ENCODE data around the gene DARS2. TPM values are rescaled to one million over a fixed set of nuclear protein-coding genes. Genes with fewer than 3 reads are reported as not detected.

The DARS2 gene
- total RNA-seq, 1 experiment from 2014 or later: 34.6 TPM

DNA sequence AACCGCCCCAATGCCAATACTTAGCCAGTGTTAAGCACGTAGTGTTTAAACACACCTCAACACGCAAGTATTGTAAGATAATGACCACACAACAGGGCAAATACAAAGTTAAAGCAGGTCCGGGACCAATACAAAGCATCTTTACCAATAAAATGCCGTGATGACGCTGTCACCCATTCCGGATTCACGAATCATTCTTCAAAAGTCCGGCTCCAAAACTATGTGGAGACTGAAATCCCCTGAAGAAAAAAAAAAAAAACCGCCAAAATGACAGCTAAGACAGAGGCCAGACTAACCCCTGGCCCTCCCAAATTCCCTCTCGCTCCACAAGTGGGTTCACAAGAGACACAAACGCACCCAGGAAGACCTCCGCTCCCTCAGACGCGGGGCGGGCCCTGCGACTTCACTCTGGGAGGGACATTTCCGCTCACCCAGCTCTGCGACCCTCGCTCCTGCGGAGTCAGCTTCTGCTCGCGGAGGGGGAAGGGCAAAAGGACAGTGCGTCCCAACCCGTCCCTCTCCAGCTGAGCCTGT is 625 bp upstream of the DARS2 start:
- BruUV-seq (replicated peaks): TSS peak; percentile 58
- Mint-ChIP-seq H3K27ac (ENCODE audit: low read depth, unreplicated experiment) (peak overlapping the region; percentile 98), H3K36me3 (ENCODE audit: insufficient read depth, unreplicated experiment) (peaks cover 19% of the 10 kb centered on the region), H3K9me3 (ENCODE audit: unreplicated experiment) (no peaks in the 10 kb centered on the region), H3K4me3 (ENCODE audit: unreplicated experiment) (peak overlapping the region; percentile 97), H3K4me1 (ENCODE audit: insufficient read depth, unreplicated experiment) (peaks cover 35% of the 10 kb centered on the region), H3K27me3 (ENCODE audit: insufficient read depth, unreplicated experiment) (no peaks in the 10 kb centered on the region)
- no peak for DNase-seq (ENCODE audit: unreplicated experiment)
- CTCF ChIA-PET: interaction anchor here (0.5 to 6.2 kb wide), 23 partner anchors 10 to 1554 kb away, joined by 3 to 50 read pairs (median 3); partner anchors contain the start of genes KLHL20 and PRDX6
- no peak for TF ChIP-seq CTCF (IDR thresholded peaks at IDR 0.05; ENCODE audit: unreplicated experiment)
- intact Hi-C loops (cut with micrococcal nuclease): loop anchor here (1.0 to 10.0 kb wide), 8 partner anchors 110 to 1078 kb away; partner anchors contain the start of gene KLHL20
- POLR2A ChIA-PET: interaction anchor here (0.6 to 8.3 kb wide), 30 partner anchors 9 to 1199 kb away, joined by 3 to 118 read pairs (median 3); partner anchors contain the start of genes GAS5, KLHL20, MRPS14 and PRDX6

DNA sequence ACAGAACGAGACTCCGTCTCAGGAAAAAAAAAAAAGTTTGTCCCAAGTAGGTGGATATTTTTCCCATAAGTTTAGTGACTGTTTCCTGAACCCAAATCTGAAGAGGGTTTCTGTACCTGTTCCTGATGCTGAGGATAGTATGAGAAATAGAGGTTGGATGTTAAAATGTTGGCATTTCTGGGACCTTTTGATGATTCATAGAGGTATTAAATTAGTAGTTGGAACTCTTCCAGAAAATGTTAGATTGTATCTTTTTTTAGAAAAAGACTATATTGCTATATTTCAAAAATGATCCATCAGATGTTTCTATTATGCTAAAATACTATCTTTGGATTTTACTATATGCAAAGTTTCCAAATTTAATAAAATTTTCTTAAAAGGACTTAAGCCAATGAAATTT is 3.1 kb downstream of the DARS2 start:
- Mint-ChIP-seq H3K4me1 (ENCODE audit: insufficient read depth, unreplicated experiment) (peaks cover 21% of the 10 kb centered on the region), H3K27me3 (ENCODE audit: insufficient read depth, unreplicated experiment) (no peaks in the 10 kb centered on the region), H3K36me3 (ENCODE audit: insufficient read depth, unreplicated experiment) (peaks cover 32% of the 10 kb centered on the region), H3K9me3 (ENCODE audit: unreplicated experiment) (no peaks in the 10 kb centered on the region), H3K4me3 (ENCODE audit: unreplicated experiment) (no peak overlapping the region), H3K27ac (ENCODE audit: low read depth, unreplicated experiment) (no peak overlapping the region)
- POLR2A ChIA-PET: interaction anchor here (1.0 to 8.3 kb wide), 4 partner anchors 11 to 351 kb away, joined by 3 to 118 read pairs (median 6); partner anchors contain the start of genes GAS5, PRDX6 and ZBTB37
- intact Hi-C loops (cut with micrococcal nuclease): loop anchor here (10.0 kb wide), 1 partner anchor 1003 kb away; no protein-coding TSS in a partner anchor
- BruUV-seq (replicated peaks): no TSS peak
- CTCF ChIA-PET: interaction anchor here (0.6 to 6.2 kb wide), 8 partner anchors 10 to 1085 kb away, joined by 3 to 50 read pairs (median 6); partner anchors contain the start of genes PRDX6 and ZBTB37
- TF ChIP-seq CTCF (IDR thresholded peaks at IDR 0.05; ENCODE audit: unreplicated experiment): no peak
- DNase-seq (ENCODE audit: unreplicated experiment): peak; percentile 47

DNA sequence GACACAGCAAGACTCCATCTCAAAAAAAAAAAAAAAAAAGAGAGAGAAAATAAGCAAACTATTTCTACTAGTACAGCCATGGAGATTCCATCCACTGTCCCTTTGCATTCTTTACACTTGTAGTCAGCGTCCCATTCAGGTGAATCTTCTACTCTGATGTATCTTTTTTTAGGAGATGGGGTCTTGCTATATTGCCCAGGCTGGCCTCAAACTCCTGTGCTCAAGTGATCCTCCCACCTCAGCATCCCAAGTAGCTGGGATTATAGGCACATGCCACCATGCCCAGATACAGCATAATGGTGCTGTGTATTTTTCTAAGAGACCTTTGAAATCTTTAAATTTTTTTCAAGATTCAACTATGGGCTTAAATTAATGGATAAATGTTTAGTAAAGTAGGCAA is 8.3 kb downstream of the DARS2 start:
- no peaks in the 10 kb centered on the region for H3K9me3 Mint-ChIP-seq (ENCODE audit: unreplicated experiment)
- H3K4me3 Mint-ChIP-seq (ENCODE audit: unreplicated experiment): no peak overlapping the region
- H3K36me3 Mint-ChIP-seq (ENCODE audit: insufficient read depth, unreplicated experiment): peaks cover 77% of the 10 kb centered on the region
- no peak for TF ChIP-seq CTCF (IDR thresholded peaks at IDR 0.05; ENCODE audit: unreplicated experiment)
- DNase-seq (ENCODE audit: unreplicated experiment): no peak
- ChIA-PET CTCF (interaction anchor here (0.8 kb wide), 1 partner anchor 12 kb away, joined by 5 read pairs; no protein-coding TSS in a partner anchor), POLR2A (interaction anchor here (0.9 to 1.7 kb wide), 3 partner anchors 10 to 33 kb away, joined by 3 to 7 read pairs (median 5); no protein-coding TSS in a partner anchor)
- intact Hi-C loops (cut with micrococcal nuclease): no loop called here
- no peaks in the 10 kb centered on the region for H3K27me3 Mint-ChIP-seq (ENCODE audit: insufficient read depth, unreplicated experiment)
- peaks cover 6% of the 10 kb centered on the region for H3K4me1 Mint-ChIP-seq (ENCODE audit: insufficient read depth, unreplicated experiment)
- H3K27ac Mint-ChIP-seq (ENCODE audit: low read depth, unreplicated experiment): no peak overlapping the region
- no TSS peak for BruUV-seq (replicated peaks)

DNA sequence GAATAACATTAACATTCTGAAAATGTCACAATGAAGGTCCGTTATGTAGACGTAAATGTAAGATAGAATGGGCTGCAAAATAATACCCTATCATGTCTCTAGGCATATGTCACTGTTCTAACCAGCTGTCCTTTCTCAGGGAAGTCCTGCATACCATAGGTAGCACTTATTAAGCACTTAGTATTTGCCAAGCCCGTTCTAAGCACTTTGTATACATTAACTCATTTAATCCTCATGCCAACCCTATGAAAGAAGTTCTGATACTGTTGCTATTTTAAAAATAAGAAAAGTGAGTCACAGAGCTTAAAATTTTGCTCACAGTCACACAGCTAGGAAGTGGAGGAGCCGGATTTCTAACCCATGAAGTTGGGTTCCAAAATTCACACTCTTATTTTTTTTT is 27.6 kb downstream of the DARS2 start:
- Mint-ChIP-seq H3K9me3 (ENCODE audit: unreplicated experiment) (no peaks in the 10 kb centered on the region), H3K27ac (ENCODE audit: low read depth, unreplicated experiment) (no peak overlapping the region), H3K27me3 (ENCODE audit: insufficient read depth, unreplicated experiment) (no peaks in the 10 kb centered on the region), H3K36me3 (ENCODE audit: insufficient read depth, unreplicated experiment) (peaks cover 78% of the 10 kb centered on the region), H3K4me3 (ENCODE audit: unreplicated experiment) (no peak overlapping the region), H3K4me1 (ENCODE audit: insufficient read depth, unreplicated experiment) (no peaks in the 10 kb centered on the region)
- BruUV-seq (replicated peaks): no TSS peak
- intact Hi-C loops (cut with micrococcal nuclease): no loop called here
- ChIA-PET POLR2A (interaction anchor here (1.4 to 3.2 kb wide), 3 partner anchors 11 to 170 kb away, joined by 5 to 39 read pairs (median 9); partner anchors contain the start of genes GAS5, RC3H1 and ZBTB37), CTCF (interaction anchor here (0.6 to 1.6 kb wide), 9 partner anchors 9 to 917 kb away, joined by 3 to 9 read pairs (median 4); no protein-coding TSS in a partner anchor)
- no peak for DNase-seq (ENCODE audit: unreplicated experiment)
- no peak for TF ChIP-seq CTCF (IDR thresholded peaks at IDR 0.05; ENCODE audit: unreplicated experiment)
